ENCODE data around the gene ANGEL2. TPM values are rescaled to one million over a fixed set of nuclear protein-coding genes. Genes with fewer than 3 reads are reported as not detected.
"Not testable (repeated sequence)": the region's sequence is repeated elsewhere in the genome, so short reads cannot be mapped to it uniquely, and the experiment has no call there.

ANGEL2 gene
- total RNA-seq, 1 donor from 2014 or later = 50.8 TPM

DNA sequence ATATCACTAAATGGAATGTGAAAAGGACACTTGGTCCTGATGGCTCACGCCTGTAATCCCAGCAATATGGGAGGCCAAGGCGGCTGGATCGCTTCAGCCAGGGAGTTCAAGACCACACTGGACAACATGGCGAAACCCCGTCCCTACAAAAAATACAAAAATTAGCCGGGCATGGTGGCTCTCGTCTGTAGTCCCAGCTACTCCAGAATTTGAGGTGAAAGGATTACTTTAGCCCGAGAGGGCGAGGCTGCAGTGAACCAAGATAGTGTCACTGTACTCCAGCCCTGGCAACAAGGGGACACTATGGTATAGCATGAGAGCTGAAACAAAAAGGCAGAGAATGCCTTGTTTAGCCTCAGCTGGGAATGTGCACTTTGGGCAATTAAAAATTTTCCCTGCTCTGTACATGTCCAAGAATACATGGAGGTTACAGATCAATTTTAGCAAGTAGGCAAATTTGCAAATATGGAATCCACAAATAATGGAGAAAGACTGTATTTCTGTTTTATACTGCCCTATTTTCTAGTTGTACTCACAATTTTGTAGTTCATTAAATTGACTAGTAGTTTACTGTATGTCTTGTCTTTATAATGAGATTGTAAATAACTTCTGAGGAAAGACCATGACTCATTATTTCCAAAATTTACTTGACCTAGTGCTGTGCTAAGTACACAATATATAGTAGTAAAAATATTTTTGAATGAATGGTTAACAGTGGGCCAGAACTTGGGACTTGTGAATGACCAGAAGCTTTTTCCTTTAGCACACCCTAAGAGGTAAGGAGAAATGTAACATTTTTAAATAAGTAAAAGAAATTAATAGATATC, 2.0 kb upstream of the ANGEL2 start:
- no peak for DNase-seq (ENCODE audit: low read depth, low spot score)

DNA sequence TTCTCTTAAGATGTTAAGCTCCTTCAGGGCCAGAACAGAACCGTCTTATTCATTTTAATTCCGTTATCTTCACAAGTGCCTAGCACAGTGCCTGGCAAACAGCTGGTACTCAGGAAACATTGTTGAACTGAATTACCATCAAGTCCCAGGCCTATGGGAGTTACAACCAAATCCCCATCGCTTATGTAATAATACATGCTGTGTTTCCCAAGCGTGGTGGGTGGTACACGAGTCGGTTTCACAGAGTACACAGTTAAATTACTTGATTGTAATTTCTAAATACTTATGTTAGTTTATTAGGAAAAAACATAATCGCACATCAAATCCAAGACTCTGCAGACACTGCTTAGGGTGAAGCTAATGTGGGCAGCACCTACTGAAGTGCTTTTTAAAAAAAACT, 1.0 kb downstream of the ANGEL2 start:
- no peak for DNase-seq (ENCODE audit: low read depth, low spot score)

DNA sequence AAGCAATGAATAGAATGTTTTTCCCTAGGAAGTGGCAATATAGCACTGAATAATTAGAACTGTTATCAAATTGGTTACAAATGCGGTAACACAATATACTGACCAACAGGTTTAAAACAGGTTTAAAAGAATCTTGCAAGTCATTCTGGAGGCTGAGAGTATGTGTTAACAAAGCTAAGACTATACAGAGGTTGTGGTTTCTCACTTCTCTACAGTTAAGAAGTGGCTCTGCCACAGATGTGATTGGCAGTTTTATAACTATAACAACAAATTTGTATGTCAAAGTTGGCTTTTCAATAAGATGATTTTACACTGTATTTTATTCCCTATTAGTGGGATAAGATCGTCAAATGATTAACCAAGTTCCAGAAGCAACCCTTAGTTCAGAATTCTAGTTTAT, 7.1 kb downstream of the ANGEL2 start:
- DNase-seq (ENCODE audit: low read depth, low spot score) = no peak

DNA sequence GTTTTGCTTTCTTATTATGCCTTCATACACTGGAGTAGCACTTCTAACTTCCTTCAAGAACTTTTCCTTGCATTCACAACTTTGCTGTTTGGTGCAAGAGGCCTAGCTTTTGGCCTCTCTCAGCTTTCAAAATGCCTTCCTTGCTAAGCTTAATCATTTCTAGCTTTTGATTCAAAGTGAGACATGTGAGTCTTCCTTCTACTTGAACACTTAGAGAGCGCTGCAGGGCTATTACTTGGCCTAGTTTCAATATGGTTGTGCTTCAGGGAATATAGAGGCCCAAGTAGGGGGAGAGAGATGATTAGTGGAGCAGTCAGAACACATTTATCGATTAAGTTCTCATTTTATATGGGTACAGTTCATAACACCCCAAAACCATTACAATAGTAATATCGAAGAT, 12.4 kb downstream of the ANGEL2 start:
- no peak for DNase-seq (ENCODE audit: low read depth, low spot score)

DNA sequence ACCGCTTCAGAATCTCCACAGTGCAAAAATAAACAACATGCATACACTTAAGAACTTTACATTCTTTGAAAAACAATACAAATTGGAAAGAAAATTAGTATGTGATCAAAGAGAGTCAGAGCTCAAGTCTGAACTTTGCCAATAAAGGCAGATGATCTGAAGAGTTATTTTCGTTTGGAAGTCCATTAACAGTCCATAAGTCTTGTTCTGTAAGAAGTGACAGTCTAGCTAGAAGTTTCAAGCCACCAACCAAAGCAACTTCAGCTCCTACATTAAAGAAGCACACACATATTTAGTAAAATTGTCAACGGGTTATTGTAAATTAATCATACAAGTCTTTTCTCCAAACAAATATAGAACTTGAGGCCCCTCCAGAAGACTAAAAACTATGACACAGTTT, 20.7 kb downstream of the ANGEL2 start:
- DNase-seq (ENCODE audit: low read depth, low spot score) = no peak

DNA sequence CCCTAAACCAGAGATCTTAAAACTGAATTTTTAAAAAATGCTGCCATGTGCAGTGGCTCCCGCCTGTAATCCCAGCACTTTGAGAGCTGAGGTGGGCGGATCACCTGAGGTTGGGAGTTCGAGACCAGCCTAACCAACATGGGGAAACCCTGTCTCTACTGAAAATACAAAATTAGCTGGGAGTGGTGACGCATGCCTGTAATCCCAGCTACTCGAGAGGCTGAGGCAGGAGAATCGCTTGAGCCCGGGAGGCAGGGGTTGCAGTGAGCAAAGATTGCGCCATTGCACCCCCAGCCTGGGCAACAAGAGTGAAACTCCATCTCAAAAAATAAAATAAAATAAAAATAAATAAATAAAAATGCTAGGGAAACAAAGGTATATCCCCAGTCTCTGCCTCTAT, 21.7 kb downstream of the ANGEL2 start:
- DNase-seq (ENCODE audit: low read depth, low spot score) = not testable (repeated sequence)

DNA sequence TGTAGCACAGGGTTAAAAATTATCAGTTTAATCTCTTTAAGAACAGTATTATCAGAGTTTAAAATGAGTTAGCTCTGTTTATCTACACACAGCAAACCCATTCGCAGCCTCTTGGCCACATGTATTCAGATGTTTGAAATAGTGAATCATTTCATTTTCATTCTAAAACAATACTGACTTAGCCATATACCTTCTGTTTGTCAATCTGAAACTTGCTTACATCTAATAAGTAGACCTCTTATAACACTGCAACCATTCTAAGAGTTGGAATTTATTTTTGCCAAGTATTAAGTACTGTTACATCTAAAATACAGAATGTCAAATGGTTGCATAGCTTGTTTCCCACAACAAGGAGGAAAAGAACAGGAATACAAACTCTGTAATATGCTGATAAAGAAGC, 25.4 kb downstream of the ANGEL2 start:
- DNase-seq (ENCODE audit: low read depth, low spot score) = no peak

DNA sequence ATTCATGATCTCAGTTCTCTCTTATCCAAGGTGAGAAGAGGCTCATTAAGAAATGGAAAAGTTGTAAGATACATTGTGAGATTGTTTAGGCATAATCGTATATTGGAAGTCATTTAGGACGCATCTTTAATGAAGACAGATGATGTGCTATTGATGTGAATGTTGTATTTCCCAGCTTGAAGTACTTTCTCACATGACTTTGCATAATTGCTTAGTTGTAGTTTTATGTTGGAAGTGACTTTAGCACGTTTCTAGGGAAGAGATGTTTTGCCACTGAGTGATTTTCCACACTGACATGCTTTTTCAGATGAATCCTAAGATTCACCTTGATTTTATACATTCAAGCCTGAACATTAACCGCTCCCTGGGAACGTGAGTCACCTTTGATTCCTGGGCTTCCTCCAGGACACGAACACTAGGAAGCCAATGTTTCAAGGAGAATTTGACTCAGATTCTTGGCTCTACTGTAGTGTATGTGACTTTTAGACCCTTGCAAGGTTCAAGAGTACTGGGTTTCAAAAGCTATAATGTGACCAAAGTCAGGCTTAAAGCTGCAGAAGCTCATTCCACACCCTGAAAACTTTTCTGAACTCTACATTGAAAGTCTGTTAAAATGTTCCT, 27.9 kb downstream of the ANGEL2 start:
- DNase-seq (ENCODE audit: low read depth, low spot score) = no peak

DNA sequence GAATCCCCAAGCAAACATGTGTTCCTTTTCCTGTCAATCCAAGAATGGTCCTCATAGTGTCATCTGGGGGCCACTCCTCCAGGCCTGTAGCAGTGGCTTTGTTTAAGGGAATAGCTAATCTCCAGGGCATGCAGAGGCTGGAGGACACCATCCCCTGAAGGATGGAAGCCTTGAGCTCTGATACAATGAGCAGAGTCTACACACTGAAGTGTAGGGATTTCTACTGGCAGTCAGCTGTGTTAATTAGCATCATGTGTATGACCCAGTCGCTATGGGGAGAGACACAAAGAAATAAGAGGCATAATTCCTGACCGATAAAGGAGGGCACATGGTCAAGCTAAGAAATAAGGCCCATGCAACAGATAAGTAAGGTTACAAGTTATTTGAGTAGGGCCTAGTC, 29.1 kb downstream of the ANGEL2 start:
- no peak for DNase-seq (ENCODE audit: low read depth, low spot score)

DNA sequence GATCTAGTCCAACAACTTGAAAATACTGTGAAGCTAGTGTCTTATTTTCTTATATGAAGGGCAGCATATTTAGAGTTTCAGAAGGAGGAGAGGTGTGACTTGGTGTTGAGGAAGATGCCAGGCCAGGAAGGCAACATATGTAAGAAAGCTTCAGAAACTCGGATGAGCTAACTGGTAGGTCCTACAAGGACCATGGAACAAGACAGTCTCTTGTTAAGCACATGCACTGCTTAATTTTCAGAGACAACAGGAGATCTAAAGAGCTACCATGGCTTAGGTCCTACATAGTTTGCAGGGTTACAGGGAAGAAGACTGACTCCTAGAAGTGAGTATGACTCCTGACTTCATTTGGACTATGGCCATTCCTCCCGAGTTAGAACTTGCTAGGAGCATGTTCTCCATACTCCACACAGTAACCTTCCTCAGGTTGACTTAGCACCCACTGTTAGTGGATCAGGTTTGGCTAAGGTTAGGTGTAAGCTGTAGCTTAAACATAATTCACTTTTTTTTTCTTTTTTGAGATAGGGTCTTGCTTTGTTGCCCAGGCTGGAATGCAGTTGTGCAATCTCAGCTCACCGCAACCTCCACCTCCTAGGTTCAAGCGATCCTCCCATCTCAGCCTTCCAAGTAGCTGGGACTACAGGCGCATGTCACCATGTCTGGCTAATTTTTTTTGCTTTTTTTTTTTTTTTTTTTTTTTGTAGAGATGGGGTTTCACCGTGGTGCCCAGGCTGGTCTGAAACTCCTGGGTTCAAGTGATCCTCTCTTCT, 31.0 kb downstream of the ANGEL2 start:
- DNase-seq (ENCODE audit: low read depth, low spot score) = no peak

DNA sequence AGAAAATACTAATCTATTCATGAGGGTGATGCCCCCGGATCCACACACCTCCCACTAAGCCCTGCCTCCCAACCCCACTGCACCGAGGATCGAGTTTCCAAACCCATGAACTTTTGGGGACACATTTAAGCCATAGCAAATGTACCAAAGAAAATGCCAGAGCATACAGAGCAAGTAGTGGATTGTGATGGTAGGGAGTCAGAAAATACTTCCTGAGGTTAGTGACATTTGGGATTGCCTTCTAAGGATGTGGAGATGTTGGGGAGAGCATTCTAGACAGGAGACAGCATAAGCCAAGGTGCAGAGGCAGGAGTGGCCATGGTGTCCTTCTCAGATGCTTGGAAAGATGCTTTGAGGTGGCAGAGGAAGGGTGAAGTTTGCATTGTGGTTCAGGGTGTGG, 32.2 kb downstream of the ANGEL2 start:
- no peak for DNase-seq (ENCODE audit: low read depth, low spot score)

DNA sequence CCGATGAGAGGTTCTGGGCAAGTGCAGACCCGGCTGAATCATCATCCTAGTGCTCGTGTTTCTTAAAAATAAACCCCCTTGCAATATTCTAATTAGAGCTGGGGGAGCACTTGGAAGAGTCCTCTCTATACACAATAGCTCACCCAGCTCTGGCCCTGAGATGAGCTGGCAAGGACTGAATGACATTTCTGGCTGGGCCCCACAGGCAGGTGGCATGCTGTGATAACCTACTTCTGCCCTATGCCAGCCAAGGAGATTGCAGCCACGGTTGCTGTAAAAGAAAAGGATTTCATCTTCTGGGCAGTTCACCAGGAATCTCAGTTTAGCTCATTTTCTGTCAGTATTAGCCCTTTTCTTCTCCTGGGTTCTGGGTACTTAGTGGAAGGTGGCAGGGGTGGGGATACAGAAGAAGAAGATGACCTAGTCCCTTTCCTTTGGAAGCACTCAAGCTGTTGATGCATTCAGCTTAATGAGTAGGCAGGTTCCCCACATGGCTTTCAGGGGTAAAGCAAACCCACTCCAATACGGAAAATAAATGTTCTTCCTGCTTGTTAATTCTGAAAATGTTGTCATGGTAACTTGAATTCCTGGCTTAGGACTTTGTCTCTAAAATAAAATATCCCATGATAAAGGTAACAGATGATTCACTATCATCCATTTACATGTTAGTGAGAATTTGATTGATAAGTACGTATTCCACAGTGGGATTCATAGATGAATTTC, 33.1 kb downstream of the ANGEL2 start:
- no peak for DNase-seq (ENCODE audit: low read depth, low spot score)

DNA sequence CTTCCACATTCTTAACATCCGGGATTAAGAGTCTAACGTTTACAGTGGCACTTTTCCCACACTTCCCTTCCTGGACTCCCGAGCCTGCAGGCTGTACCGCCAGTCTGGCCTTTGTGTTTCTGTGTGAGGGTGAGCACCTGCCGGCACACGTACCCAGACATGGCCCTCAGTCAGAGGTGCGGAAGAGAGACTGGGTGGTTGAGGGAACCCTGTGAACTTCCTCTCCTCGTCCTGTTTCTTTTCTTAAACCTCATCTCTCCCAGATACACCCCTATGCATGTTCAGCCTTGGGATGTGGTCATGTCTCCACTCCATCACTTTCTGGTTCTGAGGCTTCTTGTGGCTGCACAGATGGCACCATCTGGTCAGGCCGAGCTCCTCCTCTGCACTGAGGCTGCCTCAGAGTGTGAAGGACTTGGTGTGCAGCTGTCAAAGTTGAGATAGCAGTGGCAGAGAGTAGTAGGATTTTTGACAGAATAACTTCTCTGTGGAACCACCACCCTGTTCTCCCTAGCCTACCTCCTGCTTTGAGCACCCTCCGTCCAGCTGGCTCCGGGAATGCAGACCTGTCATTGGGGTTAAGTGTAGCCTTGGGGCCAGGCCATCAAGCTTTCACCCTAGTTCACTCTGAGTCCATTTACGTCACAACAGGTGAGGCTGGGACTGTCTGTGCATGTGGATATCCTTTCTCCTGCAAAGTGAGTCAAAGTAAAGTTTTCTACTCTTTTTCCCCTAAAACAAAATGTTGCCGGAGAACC, 33.9 kb downstream of the ANGEL2 start:
- DNase-seq (ENCODE audit: low read depth, low spot score) = no peak

DNA sequence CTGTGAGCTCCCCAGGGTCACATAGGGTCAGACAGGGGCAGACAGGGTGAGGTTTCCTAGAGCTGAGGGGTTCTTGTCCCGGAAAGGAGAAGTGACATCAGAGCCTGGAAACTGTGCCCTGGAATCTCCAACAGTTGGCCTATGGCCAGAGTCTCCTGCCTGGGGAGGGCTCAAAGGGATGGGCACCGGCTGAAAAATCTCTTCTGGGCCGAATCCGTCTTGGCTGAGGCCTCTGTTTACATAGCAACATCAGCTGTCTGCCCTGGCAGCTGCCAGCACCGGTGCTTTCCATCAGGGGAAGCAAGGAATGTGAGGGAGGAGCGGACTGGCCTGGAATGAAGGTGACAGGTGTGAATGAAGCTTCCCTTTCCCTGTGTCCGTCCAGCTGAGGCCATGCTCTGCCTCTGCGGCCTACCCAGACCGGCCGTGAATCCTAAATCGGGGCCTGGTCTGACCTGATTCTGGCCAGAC, 34.6 kb downstream of the ANGEL2 start:
- DNase-seq (ENCODE audit: low read depth, low spot score) = no peak

DNA sequence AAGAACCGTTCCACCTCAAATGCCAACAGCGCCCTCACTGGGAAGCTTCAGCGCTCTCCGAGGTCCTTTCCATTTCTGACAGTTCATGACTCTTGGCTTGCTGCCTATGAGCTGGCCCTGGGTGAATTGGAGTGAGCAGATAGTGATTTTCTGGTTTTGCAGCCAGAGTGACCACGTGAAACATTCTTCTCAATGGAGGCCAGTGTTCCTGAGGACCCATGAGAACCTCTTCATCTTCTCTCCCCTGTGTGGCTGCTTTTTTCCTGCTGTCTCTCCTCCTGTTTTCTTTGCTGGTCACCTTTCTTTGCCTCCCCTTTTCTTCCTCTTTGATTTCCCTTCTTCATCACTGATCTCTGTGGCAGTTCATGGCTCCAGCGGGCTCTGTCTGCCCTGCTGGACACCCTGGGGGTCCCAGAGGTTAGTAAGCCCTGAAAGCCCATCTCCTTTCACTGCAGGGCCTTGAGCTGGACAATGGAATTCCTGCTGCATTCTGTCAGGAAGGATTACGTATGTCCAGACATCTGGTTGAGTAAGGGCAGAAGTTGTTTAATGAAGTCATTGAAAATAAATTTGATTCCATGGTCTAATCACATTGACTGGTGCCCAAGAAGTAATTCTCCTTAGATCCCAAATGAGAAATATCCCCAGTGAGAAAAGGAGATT, 35.4 kb downstream of the ANGEL2 start:
- no peak for DNase-seq (ENCODE audit: low read depth, low spot score)

DNA sequence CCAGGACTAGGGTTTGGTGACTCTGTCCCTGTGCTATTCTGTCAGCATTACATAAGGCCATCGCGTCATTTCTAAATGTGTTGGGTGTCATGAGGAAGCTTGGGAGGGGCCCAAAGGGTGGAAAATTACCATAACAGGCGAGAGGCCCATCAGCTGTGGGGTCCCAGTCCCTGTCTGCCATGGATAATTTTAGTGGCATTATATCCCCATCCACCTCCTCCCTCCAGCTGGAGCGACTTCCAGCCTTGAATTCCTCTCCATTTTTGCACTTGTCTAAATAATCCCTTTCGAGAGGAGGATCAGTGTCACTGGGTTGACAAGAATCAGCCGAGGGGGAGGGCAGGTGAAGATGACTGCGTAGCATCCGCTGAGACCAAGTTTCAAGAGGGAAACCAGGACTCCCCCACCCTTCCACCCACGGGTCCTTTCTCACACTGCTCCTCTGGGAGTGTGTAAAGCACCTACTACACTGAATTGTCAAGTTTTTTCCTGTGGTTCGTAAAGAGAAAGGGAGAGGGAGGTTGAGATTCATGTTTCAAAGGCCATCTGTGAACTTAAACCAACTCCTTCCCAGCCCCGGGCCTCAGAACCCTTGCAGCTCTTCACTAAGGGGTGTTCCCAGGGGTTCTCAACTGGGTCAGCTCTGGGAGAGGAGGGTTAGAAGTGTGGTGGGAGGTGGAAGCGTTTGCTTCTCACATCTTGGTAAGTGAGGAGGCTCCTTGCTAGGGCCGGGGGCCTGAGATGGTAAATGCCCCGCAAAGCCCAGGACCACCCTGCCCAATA, 36.1 kb downstream of the ANGEL2 start:
- no peak for DNase-seq (ENCODE audit: low read depth, low spot score)

DNA sequence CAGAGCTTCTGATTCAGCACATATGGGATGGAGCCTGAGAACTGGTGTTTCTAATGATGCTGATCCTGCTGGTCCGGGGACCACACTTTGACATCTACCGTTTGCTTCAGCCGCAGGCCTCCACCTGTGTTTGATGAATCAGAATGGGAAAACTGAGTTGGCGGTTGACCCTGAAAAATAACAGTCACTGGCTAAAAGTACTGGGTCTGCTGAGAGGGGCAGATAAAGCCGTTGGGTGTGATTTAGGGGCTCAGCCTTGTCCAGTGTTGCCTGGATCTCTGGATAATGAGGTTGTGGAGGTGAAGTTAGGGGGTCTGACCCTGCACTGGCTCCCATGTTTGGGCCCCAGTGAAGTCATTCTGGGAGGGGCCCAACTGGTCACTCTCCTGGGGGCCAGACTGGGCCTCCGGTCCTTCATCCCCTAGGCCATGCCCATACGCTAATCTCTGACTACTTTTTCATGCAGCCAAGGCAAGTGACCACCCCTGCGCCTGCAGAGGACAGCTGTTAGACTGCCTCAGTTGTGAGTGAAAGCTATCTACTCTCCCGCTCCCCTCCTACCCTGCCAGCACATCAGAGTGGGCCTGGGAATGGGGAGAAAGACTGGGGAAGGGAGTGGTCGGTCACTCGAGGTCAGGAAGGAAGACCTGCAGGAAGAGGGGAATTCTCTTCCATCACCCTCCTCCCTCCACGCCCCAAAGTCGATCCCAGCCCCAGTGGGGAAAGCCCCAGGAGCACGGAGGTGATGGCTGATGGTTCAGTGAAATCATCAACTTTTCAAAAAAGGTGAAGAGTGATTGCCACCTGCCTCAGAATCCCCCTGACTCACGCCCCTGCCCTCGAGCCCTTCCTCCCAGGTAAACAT, 37.7 kb downstream of the ANGEL2 start:
- DNase-seq (ENCODE audit: low read depth, low spot score) = no peak

DNA sequence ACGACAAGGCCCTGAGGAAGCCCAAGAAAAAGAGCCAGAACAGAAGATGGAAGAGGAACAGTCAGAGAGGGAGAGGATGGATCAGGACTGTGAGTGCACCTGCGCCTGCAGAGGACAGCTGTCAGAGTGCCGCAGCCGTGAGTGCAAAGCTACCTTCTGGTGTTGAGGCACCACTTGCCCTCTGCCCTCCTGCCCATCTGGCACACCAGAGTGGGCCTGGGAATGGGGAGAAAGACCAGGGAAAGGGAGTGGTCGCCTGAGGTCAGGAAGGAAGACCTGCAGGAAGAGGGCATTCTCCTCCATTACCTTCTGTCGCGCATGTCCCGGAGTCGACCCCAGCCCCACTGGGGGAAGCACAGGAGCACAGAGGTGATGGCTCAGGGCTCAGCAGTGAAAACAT, 39.1 kb downstream of the ANGEL2 start:
- no peak for DNase-seq (ENCODE audit: low read depth, low spot score)
